GM23338 (cell line): Measurements from ENCODE around the gene GJB5. TPM values are rescaled to one million over a fixed set of nuclear protein-coding genes. Genes with fewer than 3 reads are reported as not detected.

Experiments
- ATAC-seq: fragments of 200-7000 bp; cut with Tn5 transposase; 3 replicates; pipeline ENCODE4 v1.9.1; 2020
- DNase-seq: peaks from one replicate; pipeline ENCODE4 v3.0.0-alpha.2; 2015; ENCODE audit warnings: low spot score
- H2AFZ ChIP-seq: fragments of 200-600 bp; sonication (generic); 2 replicates; pipeline ENCODE4 v1.8.0; 2016; ENCODE audit warnings: antibody characterized with exemption, mild to moderate bottlenecking, moderate library complexity
- H3F3A ChIP-seq: fragments of 200-600 bp; sonication (generic); replicated peaks from 2 replicates; pipeline ENCODE4 v1.8.0; 2017; ENCODE audit warnings: antibody characterized with exemption, mixed run types, low read depth
- H3K27ac ChIP-seq: fragments of 200-600 bp; sonication (generic); 2 replicates; pipeline ENCODE4 v1.6.1; 2016; ENCODE audit warnings: low read depth
- H3K27me3 ChIP-seq: fragments of 200-600 bp; sonication (generic); 2 replicates; pipeline ENCODE4 v1.8.0; 2016; ENCODE audit warnings: mild to moderate bottlenecking, mixed run types, moderate library complexity; ENCODE audit not compliant: insufficient read depth
- H3K36me3 ChIP-seq: fragments of 200-600 bp; sonication (generic); 2 replicates; pipeline ENCODE4 v1.8.0; 2016; ENCODE audit warnings: mild to moderate bottlenecking; ENCODE audit not compliant: insufficient read depth
- H3K4me1 ChIP-seq: fragments of 200-600 bp; sonication (generic); 2 replicates; pipeline ENCODE4 v1.8.0; 2016; ENCODE audit warnings: mild to moderate bottlenecking, moderate library complexity; ENCODE audit not compliant: insufficient read depth
- H3K4me2 ChIP-seq: fragments of 200-600 bp; sonication (generic); 2 replicates; pipeline ENCODE4 v1.7.1; 2017; ENCODE audit warnings: mixed run types
- H3K4me3 ChIP-seq: fragments of 200-600 bp; sonication (generic); 2 replicates; pipeline ENCODE4 v1.6.1; 2016; ENCODE audit warnings: mixed run types
- H3K79me2 ChIP-seq: fragments of 200-600 bp; sonication (generic); replicated peaks from 2 replicates; pipeline ENCODE4 v1.8.0; 2017; ENCODE audit warnings: mild to moderate bottlenecking; ENCODE audit not compliant: insufficient read depth
- H3K9me2 ChIP-seq: fragments of 200-600 bp; sonication (generic); 2 replicates; pipeline ENCODE4 v1.8.0; 2017; ENCODE audit not compliant: insufficient read depth
- H4K20me1 ChIP-seq: fragments of 200-600 bp; sonication (generic); replicated peaks from 2 replicates; pipeline ENCODE4 v1.8.0; 2017; ENCODE audit warnings: mild to moderate bottlenecking; ENCODE audit not compliant: insufficient read depth
- H3K27ac Mint-ChIP-seq: 2 replicates; pipeline ENCODE4 v1.8.0; 2020; ENCODE audit warnings: inconsistent platforms, mild to moderate bottlenecking, moderate library complexity, mixed read lengths
- H3K27me3 Mint-ChIP-seq: 3 replicates; pipeline ENCODE4 v1.8.0; 2022; ENCODE audit warnings: low read depth, mild to moderate bottlenecking, moderate library complexity, mixed read lengths, inconsistent platforms; ENCODE audit not compliant: insufficient read depth, poor library complexity
- H3K36me3 Mint-ChIP-seq: 3 replicates; pipeline ENCODE4 v1.8.0; 2021; ENCODE audit warnings: low read depth, mild to moderate bottlenecking, inconsistent platforms, moderate library complexity, mixed read lengths
- H3K4me1 Mint-ChIP-seq: 3 replicates; pipeline ENCODE4 v1.8.0; 2020; ENCODE audit warnings: mild to moderate bottlenecking, inconsistent platforms, mixed read lengths
- H3K4me3 Mint-ChIP-seq: 3 replicates; pipeline ENCODE4 v1.8.0; 2021; ENCODE audit warnings: moderate library complexity, mild to moderate bottlenecking, inconsistent platforms, mixed read lengths
- H3K9me3 Mint-ChIP-seq: 3 replicates; pipeline ENCODE4 v1.8.0; 2020; ENCODE audit warnings: moderate library complexity, mild to moderate bottlenecking, inconsistent platforms, mixed read lengths
- CREB1 ChIP-seq: fragments of 250-450 bp; sonication (Bioruptor Pico); IDR thresholded peaks from 2 replicates; pipeline ENCODE4 v1.5.0; 2020; ENCODE audit warnings: low read depth, mild to moderate bottlenecking, moderate library complexity
- EZH2 ChIP-seq: fragments of 200-600 bp; sonication (generic); IDR thresholded peaks from one replicate; pipeline ENCODE4 v1.8.0; 2017; ENCODE audit warnings: antibody characterized with exemption, mild to moderate bottlenecking, low read depth; ENCODE audit not compliant: unreplicated experiment
- EZH2phosphoT487 ChIP-seq: fragments of 200-600 bp; sonication (generic); IDR thresholded peaks from one replicate; pipeline ENCODE4 v1.8.1; 2018; ENCODE audit warnings: antibody characterized with exemption; ENCODE audit not compliant: unreplicated experiment
- JUNB ChIP-seq: IDR thresholded peaks from one replicate; pipeline ENCODE4 v1.6.1; 2016; ENCODE audit warnings: antibody characterized with exemption; ENCODE audit not compliant: unreplicated experiment
- NANOG ChIP-seq: IDR thresholded peaks from 2 replicates; pipeline ENCODE4 v1.6.1; 2016; ENCODE audit warnings: antibody characterized with exemption, borderline replicate concordance
- POLR2AphosphoS5 ChIP-seq: IDR thresholded peaks from 2 replicates; pipeline ENCODE4 v1.6.1; 2016; ENCODE audit warnings: antibody characterized with exemption, low read depth
- STAT1 ChIP-seq: IDR thresholded peaks from one replicate; pipeline ENCODE4 v1.6.1; 2016; ENCODE audit warnings: antibody characterized with exemption; ENCODE audit not compliant: unreplicated experiment
- ZNF114 ChIP-seq: fragments of 250-450 bp; sonication (Bioruptor Pico); IDR thresholded peaks from 2 replicates; pipeline ENCODE4 v1.5.0; 2020; ENCODE audit warnings: mild to moderate bottlenecking, moderate library complexity
- ZNF331 ChIP-seq: fragments of 250-450 bp; sonication (Bioruptor Pico); IDR thresholded peaks from 2 replicates; pipeline ENCODE4 v1.5.0; 2020; ENCODE audit warnings: low read depth, mild to moderate bottlenecking, moderate library complexity
- polyA plus RNA-seq: library from polyadenylated mRNA; unstranded; fragments of >200 nt; fragmentation: Nextera tagmentation; extraction: Ambion mirVana; gene quantifications from 2 replicates; pipeline ENCODE4 v1.2.1, GENCODE V29; 2016
- total RNA-seq: library from RNA; depleted of rRNA; stranded (reverse); fragments of >200 nt; shearing (Covaris generic); gene quantifications from 2 replicates; pipeline ENCODE4 v1.2.3, GENCODE V29; 2014
- TF ChIP-seq, protein P1 (sequence below): IDR thresholded peaks from 2 replicates; pipeline ENCODE4 v1.6.1; 2016; ENCODE audit warnings: antibody characterized with exemption
- TF ChIP-seq, protein P2 (sequence below): fragments of 250-450 bp; sonication (Bioruptor Pico); IDR thresholded peaks from 2 replicates; pipeline ENCODE4 v1.5.0; 2020; ENCODE audit warnings: mild to moderate bottlenecking, moderate library complexity
- TF ChIP-seq, protein P3 (sequence below): IDR thresholded peaks from one replicate; pipeline ENCODE4 v1.6.1; 2018; ENCODE audit warnings: antibody characterized with exemption; ENCODE audit not compliant: unreplicated experiment
- TF ChIP-seq, protein P4 (sequence below), 2 experiments: fragments of 200-600 bp in 1 of 2; sonication (generic) in 1 of 2; conservative IDR thresholded peaks; 2 replicates each; pipeline versions ENCODE4 v1.5.1 to v1.6.1; 2016 to 2017; ENCODE audit warnings: antibody characterized with exemption in 2 of 2, low read depth in 2 of 2, mild to moderate bottlenecking in 2 of 2, moderate library complexity in 1 of 2

The GJB5 gene
- total and polyA plus RNA-seq, 2 experiments from 2014 or later: 1.4 TPM; not detected in 1

DNA sequence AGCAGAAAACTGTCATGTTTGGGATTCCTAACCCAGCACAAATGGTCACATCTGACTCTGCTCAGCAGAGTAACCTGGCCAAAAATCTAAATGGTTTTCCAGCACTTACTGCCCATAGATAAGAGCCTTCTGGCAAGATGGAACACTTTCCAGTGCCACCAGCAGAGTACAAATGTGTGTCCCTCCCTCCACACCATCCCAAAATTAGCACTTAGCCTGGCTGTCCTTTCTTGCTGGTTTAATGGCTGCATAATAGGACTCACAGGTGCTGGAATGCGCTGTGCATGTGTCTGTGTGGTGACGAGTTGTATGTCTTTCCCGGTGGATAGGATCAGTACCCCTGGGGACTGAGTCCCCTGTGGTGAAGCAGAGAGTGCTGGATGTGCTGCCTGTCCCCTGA lies 49.8 kb upstream of the GJB5 start:
- Histone ChIP-seq H3K9me2 (0 out of 2 replicates have a peak, but pooled peaks cover 3% of the 10 kb centered on the region), H3K4me1 (no peaks in the 10 kb centered on the region), H4K20me1 (no peaks in the 10 kb centered on the region), H3K4me2 (no peak overlapping the region), H3K27ac (no peak overlapping the region), H3K36me3 (no peaks in the 10 kb centered on the region), H3K27me3 (no peaks in the 10 kb centered on the region), H3F3A (no peaks in the 10 kb centered on the region), H3K4me3 (no peak overlapping the region), H3K79me2 (no peaks in the 10 kb centered on the region), H2AFZ (no peak overlapping the region)
- Mint-ChIP-seq H3K9me3 (no peaks in the 10 kb centered on the region), H3K27ac (no peak overlapping the region), H3K4me1 (no peaks in the 10 kb centered on the region), H3K27me3 (peaks cover 5% of the 10 kb centered on the region), H3K4me3 (no peak overlapping the region), H3K36me3 (no peaks in the 10 kb centered on the region)
- DNase-seq (no peak), ATAC-seq (no peak)
- TF ChIP-seq, protein P1, sequence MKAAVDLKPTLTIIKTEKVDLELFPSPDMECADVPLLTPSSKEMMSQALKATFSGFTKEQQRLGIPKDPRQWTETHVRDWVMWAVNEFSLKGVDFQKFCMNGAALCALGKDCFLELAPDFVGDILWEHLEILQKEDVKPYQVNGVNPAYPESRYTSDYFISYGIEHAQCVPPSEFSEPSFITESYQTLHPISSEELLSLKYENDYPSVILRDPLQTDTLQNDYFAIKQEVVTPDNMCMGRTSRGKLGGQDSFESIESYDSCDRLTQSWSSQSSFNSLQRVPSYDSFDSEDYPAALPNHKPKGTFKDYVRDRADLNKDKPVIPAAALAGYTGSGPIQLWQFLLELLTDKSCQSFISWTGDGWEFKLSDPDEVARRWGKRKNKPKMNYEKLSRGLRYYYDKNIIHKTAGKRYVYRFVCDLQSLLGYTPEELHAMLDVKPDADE: no peak
- no peak for TF ChIP-seq EZH2
- no peak for TF ChIP-seq ZNF331
- TF ChIP-seq, protein P2, sequence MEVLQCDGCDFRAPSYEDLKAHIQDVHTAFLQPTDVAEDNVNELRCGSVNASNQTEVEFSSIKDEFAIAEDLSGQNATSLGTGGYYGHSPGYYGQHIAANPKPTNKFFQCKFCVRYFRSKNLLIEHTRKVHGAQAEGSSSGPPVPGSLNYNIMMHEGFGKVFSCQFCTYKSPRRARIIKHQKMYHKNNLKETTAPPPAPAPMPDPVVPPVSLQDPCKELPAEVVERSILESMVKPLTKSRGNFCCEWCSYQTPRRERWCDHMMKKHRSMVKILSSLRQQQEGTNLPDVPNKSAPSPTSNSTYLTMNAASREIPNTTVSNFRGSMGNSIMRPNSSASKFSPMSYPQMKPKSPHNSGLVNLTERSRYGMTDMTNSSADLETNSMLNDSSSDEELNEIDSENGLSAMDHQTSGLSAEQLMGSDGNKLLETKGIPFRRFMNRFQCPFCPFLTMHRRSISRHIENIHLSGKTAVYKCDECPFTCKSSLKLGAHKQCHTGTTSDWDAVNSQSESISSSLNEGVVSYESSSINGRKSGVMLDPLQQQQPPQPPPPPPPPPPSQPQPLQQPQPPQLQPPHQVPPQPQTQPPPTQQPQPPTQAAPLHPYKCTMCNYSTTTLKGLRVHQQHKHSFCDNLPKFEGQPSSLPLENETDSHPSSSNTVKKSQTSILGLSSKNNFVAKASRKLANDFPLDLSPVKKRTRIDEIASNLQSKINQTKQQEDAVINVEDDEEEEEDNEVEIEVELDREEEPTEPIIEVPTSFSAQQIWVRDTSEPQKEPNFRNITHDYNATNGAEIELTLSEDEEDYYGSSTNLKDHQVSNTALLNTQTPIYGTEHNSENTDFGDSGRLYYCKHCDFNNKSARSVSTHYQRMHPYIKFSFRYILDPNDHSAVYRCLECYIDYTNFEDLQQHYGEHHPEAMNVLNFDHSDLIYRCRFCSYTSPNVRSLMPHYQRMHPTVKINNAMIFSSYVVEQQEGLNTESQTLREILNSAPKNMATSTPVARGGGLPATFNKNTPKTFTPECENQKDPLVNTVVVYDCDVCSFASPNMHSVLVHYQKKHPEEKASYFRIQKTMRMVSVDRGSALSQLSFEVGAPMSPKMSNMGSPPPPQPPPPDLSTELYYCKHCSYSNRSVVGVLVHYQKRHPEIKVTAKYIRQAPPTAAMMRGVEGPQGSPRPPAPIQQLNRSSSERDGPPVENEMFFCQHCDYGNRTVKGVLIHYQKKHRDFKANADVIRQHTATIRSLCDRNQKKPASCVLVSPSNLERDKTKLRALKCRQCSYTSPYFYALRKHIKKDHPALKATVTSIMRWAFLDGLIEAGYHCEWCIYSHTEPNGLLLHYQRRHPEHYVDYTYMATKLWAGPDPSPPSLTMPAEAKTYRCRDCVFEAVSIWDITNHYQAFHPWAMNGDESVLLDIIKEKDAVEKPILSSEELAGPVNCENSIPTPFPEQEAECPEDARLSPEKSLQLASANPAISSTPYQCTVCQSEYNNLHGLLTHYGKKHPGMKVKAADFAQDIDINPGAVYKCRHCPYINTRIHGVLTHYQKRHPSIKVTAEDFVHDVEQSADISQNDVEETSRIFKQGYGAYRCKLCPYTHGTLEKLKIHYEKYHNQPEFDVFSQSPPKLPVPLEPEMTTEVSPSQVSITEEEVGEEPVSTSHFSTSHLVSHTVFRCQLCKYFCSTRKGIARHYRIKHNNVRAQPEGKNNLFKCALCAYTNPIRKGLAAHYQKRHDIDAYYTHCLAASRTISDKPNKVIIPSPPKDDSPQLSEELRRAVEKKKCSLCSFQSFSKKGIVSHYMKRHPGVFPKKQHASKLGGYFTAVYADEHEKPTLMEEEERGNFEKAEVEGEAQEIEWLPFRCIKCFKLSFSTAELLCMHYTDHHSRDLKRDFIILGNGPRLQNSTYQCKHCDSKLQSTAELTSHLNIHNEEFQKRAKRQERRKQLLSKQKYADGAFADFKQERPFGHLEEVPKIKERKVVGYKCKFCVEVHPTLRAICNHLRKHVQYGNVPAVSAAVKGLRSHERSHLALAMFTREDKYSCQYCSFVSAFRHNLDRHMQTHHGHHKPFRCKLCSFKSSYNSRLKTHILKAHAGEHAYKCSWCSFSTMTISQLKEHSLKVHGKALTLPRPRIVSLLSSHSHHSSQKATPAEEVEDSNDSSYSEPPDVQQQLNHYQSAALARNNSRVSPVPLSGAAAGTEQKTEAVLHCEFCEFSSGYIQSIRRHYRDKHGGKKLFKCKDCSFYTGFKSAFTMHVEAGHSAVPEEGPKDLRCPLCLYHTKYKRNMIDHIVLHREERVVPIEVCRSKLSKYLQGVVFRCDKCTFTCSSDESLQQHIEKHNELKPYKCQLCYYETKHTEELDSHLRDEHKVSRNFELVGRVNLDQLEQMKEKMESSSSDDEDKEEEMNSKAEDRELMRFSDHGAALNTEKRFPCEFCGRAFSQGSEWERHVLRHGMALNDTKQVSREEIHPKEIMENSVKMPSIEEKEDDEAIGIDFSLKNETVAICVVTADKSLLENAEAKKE (CRISPR knock-in tag): no peak
- no peak for TF ChIP-seq NANOG
- TF ChIP-seq JUNB: no peak
- no peak for TF ChIP-seq CREB1 (CRISPR knock-in tag)
- TF ChIP-seq STAT1: no peak
- TF ChIP-seq, protein P3, sequence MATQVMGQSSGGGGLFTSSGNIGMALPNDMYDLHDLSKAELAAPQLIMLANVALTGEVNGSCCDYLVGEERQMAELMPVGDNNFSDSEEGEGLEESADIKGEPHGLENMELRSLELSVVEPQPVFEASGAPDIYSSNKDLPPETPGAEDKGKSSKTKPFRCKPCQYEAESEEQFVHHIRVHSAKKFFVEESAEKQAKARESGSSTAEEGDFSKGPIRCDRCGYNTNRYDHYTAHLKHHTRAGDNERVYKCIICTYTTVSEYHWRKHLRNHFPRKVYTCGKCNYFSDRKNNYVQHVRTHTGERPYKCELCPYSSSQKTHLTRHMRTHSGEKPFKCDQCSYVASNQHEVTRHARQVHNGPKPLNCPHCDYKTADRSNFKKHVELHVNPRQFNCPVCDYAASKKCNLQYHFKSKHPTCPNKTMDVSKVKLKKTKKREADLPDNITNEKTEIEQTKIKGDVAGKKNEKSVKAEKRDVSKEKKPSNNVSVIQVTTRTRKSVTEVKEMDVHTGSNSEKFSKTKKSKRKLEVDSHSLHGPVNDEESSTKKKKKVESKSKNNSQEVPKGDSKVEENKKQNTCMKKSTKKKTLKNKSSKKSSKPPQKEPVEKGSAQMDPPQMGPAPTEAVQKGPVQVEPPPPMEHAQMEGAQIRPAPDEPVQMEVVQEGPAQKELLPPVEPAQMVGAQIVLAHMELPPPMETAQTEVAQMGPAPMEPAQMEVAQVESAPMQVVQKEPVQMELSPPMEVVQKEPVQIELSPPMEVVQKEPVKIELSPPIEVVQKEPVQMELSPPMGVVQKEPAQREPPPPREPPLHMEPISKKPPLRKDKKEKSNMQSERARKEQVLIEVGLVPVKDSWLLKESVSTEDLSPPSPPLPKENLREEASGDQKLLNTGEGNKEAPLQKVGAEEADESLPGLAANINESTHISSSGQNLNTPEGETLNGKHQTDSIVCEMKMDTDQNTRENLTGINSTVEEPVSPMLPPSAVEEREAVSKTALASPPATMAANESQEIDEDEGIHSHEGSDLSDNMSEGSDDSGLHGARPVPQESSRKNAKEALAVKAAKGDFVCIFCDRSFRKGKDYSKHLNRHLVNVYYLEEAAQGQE: no peak
- no peak for TF ChIP-seq EZH2phosphoT487
- TF ChIP-seq POLR2AphosphoS5: no peak
- TF ChIP-seq, protein P4, sequence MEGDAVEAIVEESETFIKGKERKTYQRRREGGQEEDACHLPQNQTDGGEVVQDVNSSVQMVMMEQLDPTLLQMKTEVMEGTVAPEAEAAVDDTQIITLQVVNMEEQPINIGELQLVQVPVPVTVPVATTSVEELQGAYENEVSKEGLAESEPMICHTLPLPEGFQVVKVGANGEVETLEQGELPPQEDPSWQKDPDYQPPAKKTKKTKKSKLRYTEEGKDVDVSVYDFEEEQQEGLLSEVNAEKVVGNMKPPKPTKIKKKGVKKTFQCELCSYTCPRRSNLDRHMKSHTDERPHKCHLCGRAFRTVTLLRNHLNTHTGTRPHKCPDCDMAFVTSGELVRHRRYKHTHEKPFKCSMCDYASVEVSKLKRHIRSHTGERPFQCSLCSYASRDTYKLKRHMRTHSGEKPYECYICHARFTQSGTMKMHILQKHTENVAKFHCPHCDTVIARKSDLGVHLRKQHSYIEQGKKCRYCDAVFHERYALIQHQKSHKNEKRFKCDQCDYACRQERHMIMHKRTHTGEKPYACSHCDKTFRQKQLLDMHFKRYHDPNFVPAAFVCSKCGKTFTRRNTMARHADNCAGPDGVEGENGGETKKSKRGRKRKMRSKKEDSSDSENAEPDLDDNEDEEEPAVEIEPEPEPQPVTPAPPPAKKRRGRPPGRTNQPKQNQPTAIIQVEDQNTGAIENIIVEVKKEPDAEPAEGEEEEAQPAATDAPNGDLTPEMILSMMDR (conservative IDR thresholded peaks at IDR 0.05; ENCODE audit: low read depth in 2 of 2): no peak
- no peak for TF ChIP-seq ZNF114
